ENCODE results near the gene LIPK. TPM values are rescaled to one million over a fixed set of nuclear protein-coding genes. Genes with fewer than 3 reads are reported as not detected.

Gene LIPK
- total and polyA plus RNA-seq, 2 of the 13 experiments (the other 11 are each of a cell fraction or from before 2014, with no cell fraction given) = not detected

GRCh38 chr10:88731296-88731695 lies 25.2 kb downstream of the LIPK start:
- ATAC-seq (no peak), FAIRE-seq (no peak), DNase-seq (ENCODE audit: low spot score) (no peak)
- Histone ChIP-seq H3K4me1 (ENCODE audit: insufficient read depth, low read length) (no peaks in the 10 kb centered on the region), H3K79me2 (ENCODE audit: insufficient read depth, low read length) (no peaks in the 10 kb centered on the region), H3K9me3 (ENCODE audit: low read length) (no peaks in the 10 kb centered on the region), H3K27me3 (ENCODE audit: control insufficient read depth in 1 of 2, insufficient read depth in 2 of 2, low read length in 2 of 2) (no peaks in the 10 kb centered on the region; a peak in 1 of 5 replicates), H3K27ac (ENCODE audit: extremely low read length, insufficient read depth, low read length) (no peak overlapping the region), H3K36me3 (replicated peaks in 1 of 2; ENCODE audit: control insufficient read depth in 1 of 2, insufficient read depth in 2 of 2, low read length in 2 of 2) (no peaks in the 10 kb centered on the region), H3K4me2 (ENCODE audit: low read depth, low read length) (no peak overlapping the region), H4K20me1 (ENCODE audit: insufficient read depth, low read length) (no peaks in the 10 kb centered on the region), H3K4me3 (replicated peaks in 1 of 3; ENCODE audit: insufficient read depth in 1 of 3, low read depth in 2 of 3, low read length in 3 of 3) (no peak overlapping the region), H2AFZ (ENCODE audit: low read length) (no peak overlapping the region), H3K9ac (ENCODE audit: insufficient read depth, low read depth, low read length) (no peak overlapping the region)
- TF ChIP-seq ZSCAN31 (CRISPR knock-in tag; IDR thresholded peaks at IDR 0.05; ENCODE audit: low read depth) (no peak), SNAPC2 (CRISPR knock-in tag; IDR thresholded peaks at IDR 0.05) (no peak), ZNF205 (CRISPR knock-in tag; IDR thresholded peaks at IDR 0.05) (no peak), CSRNP2 (CRISPR knock-in tag; conservative IDR thresholded peaks at IDR 0.05; ENCODE audit: low read depth) (no peak), PHF5A (CRISPR knock-in tag; IDR thresholded peaks at IDR 0.05; ENCODE audit: low read depth, unreplicated experiment) (no peak), U2AF1 (optimal IDR thresholded peaks at IDR 0.05; ENCODE audit: low read depth, low read length) (no peak), ZNF883 (CRISPR knock-in tag; IDR thresholded peaks at IDR 0.05; ENCODE audit: not compliant biosample characterization) (no peak), HOMEZ (CRISPR knock-in tag; IDR thresholded peaks at IDR 0.05; ENCODE audit: low read depth) (no peak)
- intact Hi-C loops (cut with micrococcal nuclease; ENCODE audit: unreplicated experiment) (no loop called here), in situ Hi-C loops (cut with HindIII; ENCODE audit: extremely low pct_ligation_motif_present, low pct_unique_long_range_greater_than_20kb) (no loop called here)
- ChIA-PET POLR2A (no interaction called here), CTCF (ENCODE audit: low intra/inter-chr PET ratio, low total read pairs) (no interaction called here)
- 8% methylated on average over 6 of the region's 6 CpGs for WGBS (ENCODE audit: low lambda C conversion rate)
- BruUV-seq (replicated peaks) = no TSS peak

Measured in HepG2 (cell line).